Activated gamma-delta T cell treated with Interleukin-2 at 50 U/mL for 16 hours (primary cell): ENCODE measurements around the gene SEC31B.

Source experiments
- DNase-seq: peaks from one replicate; pipeline ENCODE4 v3.0.0-alpha.2; 2020

The SEC31B gene

DNA sequence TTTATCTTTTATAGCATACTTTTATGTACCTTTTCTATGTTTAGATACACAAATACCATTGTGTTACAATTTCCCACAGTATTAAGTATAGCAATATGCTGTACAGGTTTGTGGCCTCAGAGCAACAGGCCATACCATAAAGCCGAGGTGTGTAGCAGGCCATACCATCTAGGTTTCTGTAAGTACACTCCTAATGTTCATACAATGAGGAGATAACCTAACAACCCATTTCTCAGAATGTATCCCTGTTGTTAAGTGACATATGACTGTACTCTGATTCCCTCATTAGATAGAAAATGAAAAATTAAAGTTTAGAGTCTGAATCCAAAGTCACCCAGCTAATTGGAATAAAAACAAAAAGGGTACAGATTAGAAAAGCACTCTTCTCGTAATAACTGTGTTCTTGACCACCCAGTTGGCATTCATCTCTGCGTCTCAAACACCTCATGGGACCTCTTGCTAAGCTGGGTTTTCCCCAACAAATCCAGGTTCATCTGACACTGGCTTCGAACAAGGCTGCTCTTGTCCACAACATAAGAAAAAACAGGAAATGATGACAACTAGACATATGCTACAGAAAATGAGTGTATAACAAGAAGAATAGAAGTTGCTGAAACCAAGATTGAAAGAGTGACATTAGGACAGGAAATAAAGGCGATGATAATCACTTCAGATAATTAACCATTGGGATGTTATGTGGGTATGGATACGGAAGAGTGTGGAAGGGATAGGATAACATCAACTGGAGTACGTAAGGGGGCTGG lies 8.6 kb upstream of the SEC31B start:
- no peak for DNase-seq

DNA sequence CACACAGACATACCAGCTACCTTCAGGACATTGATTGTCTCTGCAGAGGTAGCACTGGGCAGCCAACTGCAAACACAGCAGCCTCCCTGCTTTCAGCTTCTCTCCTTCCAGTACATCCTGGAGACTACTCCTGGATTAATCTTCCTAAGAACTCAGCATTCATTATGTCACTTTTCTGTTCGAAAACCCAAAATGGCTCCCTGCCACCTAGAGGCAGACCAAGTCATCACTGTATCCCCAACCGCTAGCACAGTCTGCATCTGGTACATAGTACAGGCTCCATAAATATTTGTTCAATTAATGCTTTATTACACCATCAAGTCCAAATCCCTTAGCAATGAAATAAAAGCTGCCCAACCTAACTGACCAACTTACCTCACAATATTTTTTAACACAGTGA lies 5.0 kb upstream of the SEC31B start:
- DNase-seq: no peak

DNA sequence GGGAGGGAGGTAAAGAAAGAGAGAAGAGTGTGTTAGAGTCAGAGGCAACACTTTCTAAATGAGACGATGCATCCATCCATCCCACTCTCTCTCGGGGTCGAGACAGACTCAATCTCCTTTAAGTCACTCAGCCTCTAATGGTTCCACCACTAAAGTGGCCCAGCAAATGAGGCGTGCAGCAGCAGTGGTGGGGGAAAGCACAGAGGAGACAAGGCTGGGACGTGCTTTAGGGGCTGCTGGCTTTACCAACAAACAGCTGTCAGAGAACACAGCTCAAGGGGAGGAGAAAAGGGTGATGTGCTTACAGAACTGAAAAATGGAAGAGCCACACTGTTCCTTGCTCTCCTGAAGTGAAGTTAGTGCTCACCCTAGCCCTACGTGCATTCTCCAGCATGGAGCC lies 4.5 kb upstream of the SEC31B start:
- no peak for DNase-seq

DNA sequence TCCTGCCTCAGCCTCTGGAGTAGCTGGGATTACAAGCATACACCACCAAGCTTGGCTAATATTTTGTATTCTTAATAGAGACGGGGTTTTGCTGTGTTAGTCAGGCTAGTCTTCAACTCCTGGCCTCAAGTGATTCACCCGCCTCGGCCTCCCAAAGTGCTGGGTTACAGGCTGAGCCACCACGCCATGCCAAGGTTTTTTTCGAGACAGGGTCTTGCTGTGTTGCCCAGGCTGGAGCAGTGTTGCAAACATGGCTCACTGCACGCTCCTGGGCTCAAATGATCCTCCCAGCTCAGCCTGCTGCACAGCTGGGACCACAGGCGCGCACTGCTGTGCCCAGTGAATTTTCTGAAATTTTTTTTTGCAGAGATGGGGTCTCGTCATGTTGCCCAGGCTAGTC lies 3.3 kb upstream of the SEC31B start:
- no peak for DNase-seq

DNA sequence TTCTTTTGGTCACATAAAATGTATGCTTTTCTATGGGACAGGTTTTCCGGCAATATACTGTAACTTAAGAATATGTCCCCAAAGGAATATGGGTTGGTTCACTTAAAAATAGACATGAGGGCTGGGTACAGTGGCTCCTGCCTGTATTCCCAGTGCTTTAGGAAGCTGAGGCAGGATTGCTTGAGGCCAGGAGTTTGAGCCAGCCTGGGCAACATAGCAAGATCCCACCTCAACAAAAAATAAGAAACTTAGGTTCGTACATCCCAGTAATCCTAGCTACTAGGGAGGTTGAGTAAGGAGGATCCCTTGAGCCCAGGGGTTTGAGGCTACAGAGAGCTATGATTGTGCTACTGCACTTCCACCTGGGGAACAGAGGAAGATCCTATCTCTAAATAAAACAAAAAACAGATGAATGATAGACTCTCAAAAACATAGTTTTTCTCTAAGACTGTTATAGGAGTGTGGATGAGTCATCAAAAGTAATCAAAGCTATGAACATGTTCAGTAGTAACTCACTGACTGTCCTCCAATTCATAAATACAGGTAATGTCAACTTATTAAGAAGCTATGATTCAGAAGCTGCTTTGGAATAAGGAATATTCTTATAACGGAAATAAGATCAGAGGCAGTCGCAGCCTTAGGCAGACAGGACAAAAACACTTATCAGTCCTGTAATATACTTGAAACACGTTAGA lies 2.6 kb upstream of the SEC31B start:
- DNase-seq: no peak

DNA sequence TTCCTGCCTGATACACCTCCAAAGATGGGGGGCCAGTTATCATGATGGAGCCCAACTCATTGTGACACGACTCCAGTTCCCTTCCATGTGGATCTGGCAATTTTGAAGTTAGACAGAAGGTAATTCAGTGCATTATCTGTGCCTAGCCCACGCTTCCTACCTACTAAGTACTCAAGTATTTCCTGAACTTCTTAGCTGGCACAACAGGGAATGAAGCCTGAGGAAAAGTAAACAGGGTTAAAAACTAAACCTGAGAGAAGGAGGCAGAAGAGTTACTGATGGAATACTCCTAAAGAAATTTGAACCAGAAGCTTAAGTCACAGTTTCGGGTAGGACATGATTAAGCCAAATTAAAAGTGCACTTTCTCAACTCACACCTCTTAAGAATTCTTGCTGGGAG lies 1.1 kb upstream of the SEC31B start:
- DNase-seq: no peak

DNA sequence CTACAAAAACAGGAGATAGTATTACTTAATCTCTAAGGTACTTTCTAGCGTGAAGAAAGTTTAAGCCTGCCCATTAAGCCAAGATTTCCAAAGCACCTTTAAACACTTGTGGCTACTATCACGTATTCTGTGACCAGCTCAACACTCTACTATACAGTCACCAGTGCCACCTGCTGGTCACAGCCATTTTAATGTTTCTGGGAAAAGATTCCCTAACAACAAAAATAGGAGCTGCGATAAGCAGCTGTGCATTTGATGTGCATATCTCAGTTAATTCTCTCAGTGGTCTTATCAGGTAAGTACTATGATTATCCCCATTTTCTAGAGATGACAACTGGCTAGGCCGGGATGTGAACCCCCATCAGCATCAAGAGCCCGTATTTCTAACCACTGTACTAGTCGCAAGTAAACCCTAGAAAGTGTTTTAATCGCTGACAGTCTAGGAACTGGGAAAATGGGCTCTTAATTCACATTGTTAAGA lies 860 bp downstream of the SEC31B start:
- peak; percentile 53 for DNase-seq

DNA sequence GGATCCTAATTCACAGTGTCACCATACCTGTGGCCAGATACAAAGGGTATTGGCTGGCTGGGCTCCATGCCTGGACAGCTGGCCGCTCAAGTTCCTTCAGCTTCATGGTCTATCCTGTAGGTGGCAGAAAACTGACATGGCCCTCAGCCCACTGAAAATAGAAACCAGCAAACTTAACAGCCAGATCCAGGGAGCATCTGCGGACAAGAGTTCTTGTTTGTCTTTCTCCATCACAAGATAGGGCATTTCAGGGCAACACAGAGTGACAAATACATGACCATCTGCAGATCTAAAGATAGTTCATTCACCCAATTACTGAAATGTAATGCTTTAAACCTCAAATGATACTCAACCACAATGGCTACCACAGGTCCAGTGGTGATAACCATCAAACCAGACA lies 2.8 kb downstream of the SEC31B start:
- no peak for DNase-seq

DNA sequence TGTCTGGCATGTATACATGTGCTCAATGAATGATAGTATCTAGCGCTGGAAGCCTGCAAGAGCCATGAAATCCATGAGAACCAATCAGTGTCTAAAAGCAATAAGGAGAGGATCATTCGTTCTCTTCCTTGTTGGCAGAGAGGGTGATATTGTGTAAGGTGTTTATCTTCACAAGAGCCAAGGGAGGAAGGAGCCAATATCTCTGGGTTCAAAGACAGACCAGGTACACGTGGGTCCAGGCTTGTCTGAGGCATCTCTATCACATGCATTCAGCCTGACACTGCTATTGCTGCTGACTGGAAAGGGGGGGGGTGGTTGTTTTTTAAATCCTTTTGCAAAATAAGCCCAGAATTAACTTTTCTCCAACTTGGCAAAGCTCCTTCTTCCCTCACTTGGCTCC lies 4.0 kb downstream of the SEC31B start:
- DNase-seq: no peak

DNA sequence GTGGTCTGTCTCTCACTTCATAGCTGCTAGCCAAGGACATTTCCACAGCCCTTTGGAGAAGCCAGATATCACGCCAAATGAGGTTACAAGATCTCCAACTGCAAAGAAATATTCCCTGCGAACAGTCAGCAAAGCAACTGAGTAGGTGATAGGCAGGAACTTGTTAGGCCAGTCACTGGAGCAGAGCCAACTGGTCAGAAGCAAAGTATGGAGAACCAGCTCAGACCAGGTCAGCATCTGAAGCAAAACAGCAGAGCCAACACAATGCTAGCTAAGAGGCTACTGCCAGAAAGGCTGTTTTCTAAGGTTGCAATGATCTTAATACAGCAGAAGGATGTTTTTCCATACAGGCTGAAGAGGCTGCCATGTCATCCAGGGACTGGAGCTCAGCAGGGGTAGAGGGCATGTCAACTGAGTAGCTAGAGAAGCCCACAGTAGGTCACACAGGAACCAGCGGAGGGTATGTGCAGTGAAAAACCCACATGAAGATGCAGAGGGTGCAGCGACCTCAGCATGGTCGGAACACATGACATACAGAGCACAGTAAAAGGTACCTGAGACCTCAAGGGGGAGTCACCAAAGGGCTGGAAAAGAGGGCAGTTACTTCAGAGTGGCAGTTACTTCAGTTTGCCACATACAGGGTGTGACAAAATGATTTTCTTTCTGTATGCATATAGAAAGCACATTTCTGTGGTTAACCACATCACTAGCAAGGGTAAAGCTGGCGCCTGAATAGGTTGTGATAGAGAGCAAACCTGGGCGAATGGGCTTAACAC lies 8.9 kb downstream of the SEC31B start:
- peak; percentile 68 for DNase-seq

DNA sequence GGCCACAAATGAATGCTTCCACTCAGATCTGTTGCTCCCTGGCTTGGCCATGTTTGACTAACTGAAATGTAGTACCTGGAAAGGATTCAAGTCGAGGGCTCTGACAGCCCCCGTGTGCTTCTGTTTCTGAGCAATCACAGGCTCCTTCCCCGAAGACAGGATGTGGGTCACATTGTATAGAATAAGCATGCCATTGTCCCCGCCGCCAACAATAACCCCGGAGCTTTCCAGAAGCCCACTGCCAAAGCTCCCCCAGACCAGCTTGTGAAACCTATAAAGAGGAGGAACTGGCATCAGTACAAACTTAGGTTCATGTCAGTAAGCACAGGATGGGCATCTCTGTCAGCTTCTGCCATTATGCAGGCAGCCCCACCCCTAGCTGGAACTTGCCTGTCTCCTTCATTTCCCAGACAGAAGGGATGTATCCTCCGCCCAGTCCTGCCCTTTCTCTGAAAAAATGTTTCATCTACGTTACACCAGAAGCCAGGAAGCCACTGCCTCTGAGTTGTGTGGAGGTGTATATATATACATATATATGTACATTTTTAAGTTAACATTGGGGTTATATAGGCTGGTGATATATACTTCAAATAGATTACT lies 10.3 kb downstream of the SEC31B start:
- peak; percentile 42 for DNase-seq

DNA sequence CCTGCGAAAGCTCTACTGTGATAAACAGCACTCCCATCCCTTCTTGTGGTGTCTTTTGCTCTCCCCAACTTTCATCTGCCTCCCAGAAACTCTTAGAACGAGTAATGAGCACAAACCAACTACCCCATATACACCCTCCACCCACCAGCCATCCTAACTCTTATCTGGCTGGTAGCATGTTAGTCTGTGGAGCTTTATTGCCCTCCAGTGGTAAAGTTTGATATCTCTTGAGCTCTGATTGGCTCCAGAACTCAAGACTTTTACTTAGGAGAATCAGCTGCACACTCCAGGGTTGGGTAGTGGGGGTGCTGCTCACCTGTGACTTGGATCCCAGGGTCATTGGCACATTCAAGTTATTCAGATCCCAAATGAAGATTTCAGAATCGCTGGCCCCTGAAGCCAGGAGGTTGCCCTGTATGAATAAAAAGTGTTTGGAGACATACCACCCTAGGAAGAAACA lies 10.9 kb downstream of the SEC31B start:
- peak; percentile 26 for DNase-seq

DNA sequence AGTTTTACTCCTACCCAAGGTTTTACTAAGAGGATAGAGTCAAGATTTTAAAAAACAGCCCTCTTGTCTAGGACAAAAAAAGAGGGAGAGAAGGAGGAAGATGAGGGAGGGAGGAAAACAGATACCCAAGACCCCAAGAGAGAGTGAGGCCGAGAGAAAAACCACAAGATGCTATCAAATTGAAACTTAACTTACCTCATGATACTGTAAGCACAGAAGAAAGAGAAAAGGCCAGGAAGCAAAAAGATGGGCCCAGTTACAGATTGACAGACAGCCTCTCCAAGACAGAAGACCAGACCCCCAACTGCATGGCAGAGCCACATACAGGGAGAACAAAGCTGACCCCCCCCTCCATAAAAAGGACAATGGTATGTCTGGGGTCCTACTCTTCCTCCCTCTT lies 11.4 kb downstream of the SEC31B start:
- no peak for DNase-seq

DNA sequence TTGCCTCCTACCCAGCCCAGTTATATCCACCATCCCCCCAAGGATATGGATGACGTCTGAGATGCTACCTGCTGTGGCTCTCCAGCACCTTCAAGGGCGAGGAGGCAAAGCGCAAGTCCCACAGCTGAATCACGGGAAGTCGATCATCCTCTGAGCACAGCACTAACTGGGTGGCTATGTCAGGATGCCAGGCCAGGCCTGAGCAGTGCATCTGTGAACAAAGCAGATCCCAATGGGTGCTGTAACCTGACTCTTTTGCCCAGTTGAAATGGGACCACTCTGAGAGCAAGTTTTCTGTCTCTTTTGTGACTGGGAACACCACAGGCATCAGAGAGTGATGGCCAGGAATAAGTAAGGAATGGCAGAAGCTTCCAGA lies 12.3 kb downstream of the SEC31B start:
- DNase-seq: no peak

DNA sequence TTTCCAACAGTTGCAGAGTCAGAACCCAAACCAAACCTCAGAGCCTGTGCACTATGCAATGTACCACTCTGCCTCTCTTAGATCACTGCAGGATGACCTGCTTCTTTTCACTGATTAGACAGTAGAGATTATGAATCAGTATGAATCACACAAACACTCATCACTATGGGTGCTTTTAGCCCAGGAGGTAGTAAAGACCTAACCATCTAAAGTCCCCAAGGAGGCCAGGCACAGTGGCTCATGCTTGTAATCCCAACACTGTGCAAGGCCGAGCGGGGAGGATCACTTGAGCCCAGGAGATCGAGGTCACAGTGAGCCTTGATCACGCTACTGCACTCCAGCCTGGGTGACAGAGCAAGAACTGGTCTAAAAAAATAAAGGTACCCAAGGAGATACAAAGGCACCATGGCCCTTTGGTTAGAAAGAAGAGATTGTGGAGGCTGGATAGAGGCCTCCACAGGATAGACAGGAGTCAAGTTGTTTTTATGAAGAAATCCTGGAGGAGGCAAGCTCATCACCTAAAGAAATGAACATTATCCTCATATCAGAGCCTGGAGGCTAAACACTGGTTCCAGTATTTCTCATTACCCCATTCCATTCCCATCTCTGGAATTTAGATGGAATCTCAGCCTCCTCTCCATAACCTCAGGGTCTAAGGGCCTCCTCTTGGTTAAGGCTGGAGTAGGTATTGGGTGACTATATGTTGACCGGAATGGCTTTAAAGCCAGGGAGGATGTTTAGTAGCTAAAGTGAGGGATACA lies 12.9 kb downstream of the SEC31B start:
- no peak for DNase-seq

DNA sequence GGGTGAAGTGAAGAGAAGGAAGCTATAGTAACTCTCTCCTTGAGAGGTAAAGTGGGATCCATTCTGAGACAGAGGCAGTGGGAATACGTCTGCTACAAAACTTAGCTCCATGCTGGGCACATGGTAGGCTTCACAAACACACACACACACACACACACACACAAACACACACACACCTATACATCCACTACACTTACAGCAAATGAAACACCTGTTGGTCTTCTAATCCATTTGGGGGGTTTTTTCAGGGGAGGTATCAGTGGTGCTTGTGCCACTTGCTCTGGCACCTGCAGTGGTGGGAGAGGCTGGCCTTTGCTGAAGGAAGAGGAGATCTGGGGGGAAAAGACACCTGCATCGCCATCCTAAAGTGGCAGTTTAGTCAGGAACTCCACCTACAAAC lies 14.5 kb downstream of the SEC31B start:
- DNase-seq: no peak

DNA sequence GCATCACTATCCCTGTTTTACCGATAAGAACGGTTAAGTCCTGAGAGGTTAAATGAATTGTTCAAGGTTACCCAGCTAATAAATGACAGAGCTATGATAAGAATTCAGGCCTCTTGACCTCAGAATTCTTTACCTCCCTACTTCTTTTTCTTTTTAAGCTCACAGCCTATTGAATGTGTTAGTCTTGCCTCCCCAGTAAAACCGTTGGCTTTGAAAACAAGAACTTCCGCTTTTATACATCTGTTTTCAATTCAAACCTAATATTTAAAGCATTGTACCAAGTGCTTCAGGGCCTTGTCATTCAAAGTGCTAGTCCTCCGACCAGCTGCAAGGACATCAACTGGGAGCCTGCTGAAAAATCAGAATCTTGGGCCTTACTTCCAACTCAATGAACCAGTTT lies 15.6 kb downstream of the SEC31B start:
- DNase-seq: no peak

DNA sequence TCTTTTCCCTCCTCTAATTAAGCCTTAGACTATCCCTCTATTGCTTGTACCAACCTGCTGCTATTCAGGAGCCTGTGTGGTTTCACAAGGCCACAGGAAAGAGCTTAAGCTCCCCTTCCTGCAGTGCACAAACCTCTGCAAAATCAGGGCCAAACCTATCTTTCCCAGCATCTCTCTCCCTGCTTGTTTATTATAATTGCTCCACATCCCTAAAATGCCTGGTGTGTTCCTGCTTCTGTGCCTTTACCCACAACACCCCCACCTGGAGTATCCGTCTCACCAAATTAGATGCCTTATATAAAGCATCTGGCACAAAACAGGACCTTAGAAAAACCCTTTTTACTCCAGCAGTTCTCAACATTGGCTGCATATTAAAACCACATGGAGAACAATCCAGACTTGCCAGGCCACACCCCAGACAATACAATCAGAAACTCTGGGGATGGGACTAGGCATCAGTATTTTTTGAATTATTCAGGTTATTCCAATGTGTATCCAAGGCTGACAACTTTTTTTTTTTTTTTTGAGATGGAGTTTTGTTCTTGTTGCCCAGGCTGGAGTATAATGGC lies 16.7 kb downstream of the SEC31B start:
- DNase-seq: no peak

DNA sequence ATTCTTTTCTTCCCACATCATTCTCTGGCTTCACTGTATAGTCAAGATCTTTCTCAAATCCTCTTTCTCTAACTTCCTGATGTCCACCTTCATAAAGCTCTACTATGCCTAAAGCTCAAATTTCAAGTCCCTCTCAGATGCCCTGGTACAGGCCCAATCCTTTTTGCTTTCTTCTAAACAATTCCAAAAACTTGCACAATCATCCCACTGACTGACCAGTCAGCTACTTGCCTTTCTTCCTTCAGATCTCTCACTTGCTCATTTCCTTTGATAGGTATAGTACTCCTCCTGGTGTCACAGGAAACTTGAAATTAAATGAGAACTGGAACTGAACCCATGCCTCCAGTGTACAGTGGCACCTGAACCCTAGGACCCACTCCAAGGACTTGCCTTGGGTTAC lies 18.2 kb downstream of the SEC31B start:
- DNase-seq: no peak

DNA sequence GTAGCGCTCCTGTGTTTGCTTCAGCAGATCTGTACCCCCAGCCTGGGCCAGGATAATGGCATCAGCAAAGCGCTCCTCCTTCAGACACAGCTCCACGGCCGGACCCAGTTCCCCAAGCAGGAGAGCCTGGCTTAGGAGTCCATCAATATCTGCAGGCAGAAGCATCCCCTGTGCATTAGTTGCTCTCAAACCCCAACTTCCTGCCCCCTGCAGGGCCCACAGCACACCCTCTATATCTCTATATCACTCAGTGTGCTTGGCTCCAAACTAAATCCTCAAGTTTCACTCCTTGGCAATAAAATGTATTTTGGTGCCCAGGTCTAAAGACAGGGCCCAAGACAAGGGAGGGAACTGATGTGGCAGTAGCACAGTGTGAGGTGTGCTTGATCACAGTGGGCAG lies 21.6 kb downstream of the SEC31B start:
- no peak for DNase-seq

DNA sequence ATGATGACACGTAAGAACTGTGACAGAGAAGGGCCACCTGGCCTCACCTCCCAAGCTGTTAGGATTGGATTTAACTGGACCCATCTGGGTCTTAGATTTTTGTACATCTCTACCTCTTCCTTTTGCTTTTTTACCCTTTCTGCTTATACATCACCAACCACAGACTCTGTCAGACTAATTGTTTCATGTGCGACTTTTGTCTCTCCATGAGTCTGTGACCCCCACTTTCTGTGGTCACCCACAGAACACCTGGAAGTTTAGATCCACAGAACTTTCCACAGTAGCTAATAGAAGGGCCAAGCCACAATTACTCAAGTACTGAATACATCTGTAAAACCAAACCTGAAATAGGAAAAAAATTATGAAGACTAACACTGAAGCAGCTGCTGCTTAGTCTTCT lies 23.1 kb downstream of the SEC31B start:
- no peak for DNase-seq

DNA sequence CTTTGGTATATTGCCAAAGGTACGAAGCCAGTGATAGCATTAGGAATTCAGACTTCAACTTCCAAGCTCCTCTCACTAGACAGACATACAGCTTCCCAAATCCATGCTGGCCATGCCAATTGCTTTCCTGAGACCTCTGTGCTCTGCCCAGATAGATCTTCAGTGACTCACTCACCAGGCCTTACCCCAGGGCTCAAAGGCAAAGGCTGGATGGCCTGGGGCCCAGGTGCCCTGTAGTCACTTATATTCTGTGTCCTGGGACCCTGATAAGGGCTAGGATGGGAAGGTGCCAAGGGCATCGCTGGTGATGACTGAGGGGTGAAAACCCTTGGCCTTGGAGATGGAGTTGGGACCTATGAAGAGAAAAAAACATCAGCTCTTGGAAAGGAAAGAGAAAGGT lies 29.1 kb downstream of the SEC31B start:
- DNase-seq: no peak
